Measurements from ENCODE around the gene SMOC2. TPM values are rescaled to one million over a fixed set of nuclear protein-coding genes. Genes with fewer than 3 reads are reported as not detected.

The SMOC2 gene
- total RNA-seq, 1 donor: 0.36 TPM

- Histone ChIP-seq H3K4me2 (ENCODE audit: insufficient read depth, low read length) (no peak overlapping the region), H3K27ac (ENCODE audit: low read depth, low read length) (no peak overlapping the region), H3K79me2 (ENCODE audit: insufficient read depth, low read length) (no peaks in the 10 kb centered on the region), H3K4me1 (ENCODE audit: insufficient read depth, low read length) (no peaks in the 10 kb centered on the region), H3K9me3 (ENCODE audit: low read depth, low read length) (no peaks in the 10 kb centered on the region), H3K4me3 (ENCODE audit: insufficient read depth, low read length) (no peak overlapping the region), H2AFZ (ENCODE audit: low read length) (no peak overlapping the region), H4K20me1 (ENCODE audit: insufficient read depth, low read length) (no peaks in the 10 kb centered on the region), H3K36me3 (ENCODE audit: insufficient read depth, low read length) (no peaks in the 10 kb centered on the region), H3K27me3 (ENCODE audit: insufficient read depth, low read length) (no peaks in the 10 kb centered on the region)
- no peak for DNase-seq (ENCODE audit: insufficient read length, low spot score, missing footprints)
- TF ChIP-seq, protein P1, sequence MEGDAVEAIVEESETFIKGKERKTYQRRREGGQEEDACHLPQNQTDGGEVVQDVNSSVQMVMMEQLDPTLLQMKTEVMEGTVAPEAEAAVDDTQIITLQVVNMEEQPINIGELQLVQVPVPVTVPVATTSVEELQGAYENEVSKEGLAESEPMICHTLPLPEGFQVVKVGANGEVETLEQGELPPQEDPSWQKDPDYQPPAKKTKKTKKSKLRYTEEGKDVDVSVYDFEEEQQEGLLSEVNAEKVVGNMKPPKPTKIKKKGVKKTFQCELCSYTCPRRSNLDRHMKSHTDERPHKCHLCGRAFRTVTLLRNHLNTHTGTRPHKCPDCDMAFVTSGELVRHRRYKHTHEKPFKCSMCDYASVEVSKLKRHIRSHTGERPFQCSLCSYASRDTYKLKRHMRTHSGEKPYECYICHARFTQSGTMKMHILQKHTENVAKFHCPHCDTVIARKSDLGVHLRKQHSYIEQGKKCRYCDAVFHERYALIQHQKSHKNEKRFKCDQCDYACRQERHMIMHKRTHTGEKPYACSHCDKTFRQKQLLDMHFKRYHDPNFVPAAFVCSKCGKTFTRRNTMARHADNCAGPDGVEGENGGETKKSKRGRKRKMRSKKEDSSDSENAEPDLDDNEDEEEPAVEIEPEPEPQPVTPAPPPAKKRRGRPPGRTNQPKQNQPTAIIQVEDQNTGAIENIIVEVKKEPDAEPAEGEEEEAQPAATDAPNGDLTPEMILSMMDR (IDR thresholded peaks at IDR 0.05; ENCODE audit: extremely low read depth, low read depth, low read length): no peak
These were observed 174.9 kb downstream of the SMOC2 start for GRCh38 chr6:168615837-168616236.

GRCh38 chr6:168616816-168617765, 176.1 kb downstream of the SMOC2 start:
- H3K27me3 ChIP-seq (ENCODE audit: insufficient read depth, low read length): no peaks in the 10 kb centered on the region
- no peaks in the 10 kb centered on the region for H4K20me1 ChIP-seq (ENCODE audit: insufficient read depth, low read length)
- no peak overlapping the region for H3K4me2 ChIP-seq (ENCODE audit: insufficient read depth, low read length)
- H2AFZ ChIP-seq (ENCODE audit: low read length): no peak overlapping the region
- peak; percentile 61 for DNase-seq (ENCODE audit: insufficient read length, low spot score, missing footprints)
- H3K36me3 ChIP-seq (ENCODE audit: insufficient read depth, low read length): no peaks in the 10 kb centered on the region
- H3K9me3 ChIP-seq (ENCODE audit: low read depth, low read length): no peaks in the 10 kb centered on the region
- no peaks in the 10 kb centered on the region for H3K4me1 ChIP-seq (ENCODE audit: insufficient read depth, low read length)
- no peaks in the 10 kb centered on the region for H3K79me2 ChIP-seq (ENCODE audit: insufficient read depth, low read length)
- no peak overlapping the region for H3K27ac ChIP-seq (ENCODE audit: low read depth, low read length)
- H3K4me3 ChIP-seq (ENCODE audit: insufficient read depth, low read length): no peak overlapping the region
- TF ChIP-seq, protein P1 (IDR thresholded peaks at IDR 0.05; ENCODE audit: extremely low read depth, low read depth, low read length): no peak

DNA sequence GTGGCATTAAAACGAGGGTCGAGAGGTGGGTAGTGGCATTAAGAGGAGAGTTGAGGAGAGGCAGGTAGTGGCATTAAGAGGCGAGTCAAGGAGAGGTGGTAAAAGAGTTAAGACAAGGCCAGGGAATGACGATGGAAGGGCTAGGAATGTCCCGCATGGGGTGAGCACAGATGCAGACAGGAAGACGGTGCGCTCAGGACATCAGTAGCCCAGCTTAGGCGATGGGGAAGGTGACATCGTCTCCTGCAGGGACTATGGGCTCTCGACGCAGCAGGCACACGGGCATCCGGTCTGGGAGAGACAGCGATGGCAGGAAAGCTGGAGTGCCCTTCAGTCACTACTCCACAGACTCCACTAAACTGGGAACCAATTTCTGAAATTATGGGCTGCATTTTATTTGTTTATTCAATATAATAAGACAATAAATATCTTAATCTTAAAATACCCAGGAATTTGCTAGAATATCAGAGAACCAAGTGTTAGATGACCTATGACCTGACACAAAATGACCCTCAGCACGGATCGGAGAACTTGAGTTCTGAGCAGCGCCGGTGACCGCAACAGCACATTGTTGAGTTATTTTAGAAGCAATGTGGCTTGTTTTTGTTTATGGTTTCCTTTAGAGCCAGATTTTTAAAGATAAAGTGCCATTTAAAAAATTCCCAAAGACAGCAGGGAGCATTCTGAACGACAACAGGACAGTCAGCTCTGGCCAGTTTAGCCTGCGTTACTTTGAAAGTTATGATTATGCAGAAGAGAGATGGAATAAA, 177.7 kb downstream of the SMOC2 start:
- Histone ChIP-seq H3K79me2 (ENCODE audit: insufficient read depth, low read length) (no peaks in the 10 kb centered on the region), H3K9me3 (ENCODE audit: low read depth, low read length) (no peaks in the 10 kb centered on the region), H4K20me1 (ENCODE audit: insufficient read depth, low read length) (no peaks in the 10 kb centered on the region), H3K4me2 (ENCODE audit: insufficient read depth, low read length) (no peak overlapping the region), H3K27ac (ENCODE audit: low read depth, low read length) (no peak overlapping the region), H3K36me3 (ENCODE audit: insufficient read depth, low read length) (no peaks in the 10 kb centered on the region), H3K4me1 (ENCODE audit: insufficient read depth, low read length) (no peaks in the 10 kb centered on the region), H3K4me3 (ENCODE audit: insufficient read depth, low read length) (no peak overlapping the region), H2AFZ (ENCODE audit: low read length) (no peak overlapping the region), H3K27me3 (ENCODE audit: insufficient read depth, low read length) (no peaks in the 10 kb centered on the region)
- TF ChIP-seq, protein P1 (IDR thresholded peaks at IDR 0.05; ENCODE audit: extremely low read depth, low read depth, low read length): no peak
- no peak for DNase-seq (ENCODE audit: insufficient read length, low spot score, missing footprints)
